Fibroblast of skin of scalp (primary cell): Measurements from ENCODE around the gene CHD2.
A peak's percentile ranks its signal among the peaks of the same experiment; 100 is the strongest.

ENCODE experiments used
- DNase-seq: peaks from one replicate; pipeline ENCODE4 v3.0.0-alpha.2; 2013

Gene CHD2

DNA sequence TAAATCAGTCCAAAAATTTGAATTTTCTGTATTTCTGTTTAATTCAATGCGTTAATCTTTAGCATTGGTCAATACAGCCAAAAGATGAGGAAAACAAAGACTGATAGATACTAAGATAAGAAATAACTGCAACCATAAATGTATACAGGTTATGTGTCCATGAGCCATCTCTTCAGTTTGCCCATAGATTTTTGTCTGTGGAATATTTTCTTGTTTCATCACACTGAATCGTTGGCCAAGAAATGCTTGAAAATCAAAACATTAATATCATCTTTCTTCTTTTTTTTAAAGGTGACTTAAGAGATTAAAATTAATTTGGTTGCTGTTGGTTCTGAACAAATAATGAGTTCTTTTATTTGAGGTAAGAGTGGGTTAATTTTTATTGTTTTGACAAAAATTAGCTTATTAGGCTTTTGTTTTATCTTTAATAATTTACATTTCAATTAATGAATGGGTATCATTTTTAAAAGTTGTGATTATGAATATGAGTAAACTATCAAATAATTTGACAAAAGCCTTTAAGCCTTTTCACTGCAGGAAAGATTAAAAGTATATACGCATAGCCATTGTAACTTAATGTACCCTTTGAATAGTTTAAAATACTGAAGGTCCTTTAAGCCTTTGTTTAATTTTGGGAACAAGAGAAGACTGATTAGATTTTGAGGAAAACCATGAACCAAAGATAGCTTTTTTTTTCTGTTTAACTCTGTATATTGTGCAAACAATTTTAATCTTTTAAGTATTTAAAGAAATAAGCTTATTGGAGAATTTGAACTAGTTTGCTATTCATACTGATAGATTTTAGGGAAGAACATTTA, 14.7 kb upstream of the CHD2 start:
- peak; percentile 22 for DNase-seq

DNA sequence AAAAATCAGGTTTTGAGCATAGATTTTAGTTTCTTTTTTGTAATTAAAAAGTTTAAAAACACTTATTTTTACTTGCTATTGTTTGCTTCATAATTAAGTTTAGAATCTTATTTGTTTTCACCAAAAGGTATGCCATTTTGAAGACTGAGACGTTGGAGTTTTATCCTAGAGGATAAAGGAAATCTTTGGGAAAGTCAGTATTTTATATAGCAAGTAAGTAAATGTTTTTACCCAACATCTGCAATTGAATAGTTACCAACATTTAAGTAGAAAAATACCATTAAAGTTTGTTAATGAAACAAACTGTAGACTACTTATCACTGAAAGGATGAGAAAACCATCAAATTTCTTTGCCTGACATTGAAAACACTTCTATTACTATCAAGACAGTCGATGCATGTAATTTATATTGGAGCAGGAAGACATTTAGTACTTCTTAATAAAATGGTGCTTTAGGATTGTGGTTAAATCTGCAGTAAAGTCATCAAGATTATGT, 14.0 kb upstream of the CHD2 start:
- no peak for DNase-seq

DNA sequence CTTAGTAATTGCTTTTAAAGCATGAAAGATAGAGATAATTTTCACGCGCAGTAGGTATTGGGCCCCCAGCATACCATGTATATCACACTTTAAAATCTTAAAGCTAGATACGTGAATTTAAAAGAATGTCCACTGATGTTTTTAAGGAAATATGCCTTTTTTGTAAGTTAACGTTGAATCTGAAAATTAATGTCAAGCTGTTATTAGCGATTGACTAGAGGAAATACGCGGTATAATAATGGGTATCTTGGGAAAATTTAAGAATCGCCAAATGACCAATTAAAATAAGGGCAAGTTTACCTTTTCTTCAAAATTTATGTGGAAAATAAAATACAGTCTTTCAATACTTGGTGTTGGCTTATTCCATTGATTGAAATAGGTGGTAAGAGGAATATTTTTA, 13.3 kb upstream of the CHD2 start:
- DNase-seq = no peak

DNA sequence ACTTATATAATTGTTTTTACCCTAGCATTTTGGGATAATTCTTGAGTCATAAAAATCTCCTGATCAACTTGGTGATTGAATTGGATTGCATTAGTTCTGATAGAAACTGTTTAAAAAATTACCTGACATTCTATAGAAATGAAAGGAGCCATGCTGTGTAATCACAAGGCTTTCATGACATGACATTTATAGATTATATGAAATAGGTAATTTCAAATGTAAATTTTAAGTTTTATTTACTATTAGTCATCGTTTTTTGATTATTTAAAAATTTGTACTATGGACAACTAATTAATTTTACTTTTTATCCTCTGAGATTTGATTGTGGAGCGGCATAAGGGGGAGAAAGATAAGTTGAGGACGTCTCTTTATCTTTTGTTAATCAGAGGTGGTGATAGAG, 12.3 kb upstream of the CHD2 start:
- no peak for DNase-seq

DNA sequence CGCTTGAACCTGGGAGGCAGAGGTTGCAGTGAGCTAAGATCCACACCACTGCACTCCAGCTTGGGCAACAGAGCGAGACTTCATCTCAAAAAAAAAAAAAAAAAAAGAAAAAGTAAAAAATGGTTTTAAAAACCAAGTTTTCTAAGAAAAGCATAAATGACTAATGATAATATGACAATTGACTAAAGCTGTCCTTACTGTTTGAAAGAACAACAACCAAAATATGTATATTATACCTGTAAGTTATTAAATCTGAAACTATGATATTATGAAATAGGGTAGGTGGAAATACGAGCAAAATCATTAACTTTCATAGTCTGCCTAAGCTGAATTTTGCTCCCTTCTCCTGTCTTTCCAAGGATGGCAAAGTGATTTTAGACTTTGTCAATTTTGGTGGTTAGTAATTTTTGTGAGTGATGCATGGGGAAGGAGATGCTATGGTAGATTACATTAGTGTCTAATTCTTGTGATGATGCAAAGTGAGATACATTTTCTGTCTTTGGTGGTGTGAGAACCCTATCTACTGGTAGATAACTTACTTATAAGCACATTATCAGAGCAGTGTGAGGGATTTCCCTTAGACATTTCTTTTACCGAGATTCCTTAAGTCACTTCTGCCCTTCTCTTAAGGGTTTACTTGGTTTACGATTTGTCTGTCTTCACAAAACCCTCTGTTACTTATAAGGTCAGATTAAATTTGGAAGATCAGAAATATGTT, 10.6 kb upstream of the CHD2 start:
- no peak for DNase-seq

DNA sequence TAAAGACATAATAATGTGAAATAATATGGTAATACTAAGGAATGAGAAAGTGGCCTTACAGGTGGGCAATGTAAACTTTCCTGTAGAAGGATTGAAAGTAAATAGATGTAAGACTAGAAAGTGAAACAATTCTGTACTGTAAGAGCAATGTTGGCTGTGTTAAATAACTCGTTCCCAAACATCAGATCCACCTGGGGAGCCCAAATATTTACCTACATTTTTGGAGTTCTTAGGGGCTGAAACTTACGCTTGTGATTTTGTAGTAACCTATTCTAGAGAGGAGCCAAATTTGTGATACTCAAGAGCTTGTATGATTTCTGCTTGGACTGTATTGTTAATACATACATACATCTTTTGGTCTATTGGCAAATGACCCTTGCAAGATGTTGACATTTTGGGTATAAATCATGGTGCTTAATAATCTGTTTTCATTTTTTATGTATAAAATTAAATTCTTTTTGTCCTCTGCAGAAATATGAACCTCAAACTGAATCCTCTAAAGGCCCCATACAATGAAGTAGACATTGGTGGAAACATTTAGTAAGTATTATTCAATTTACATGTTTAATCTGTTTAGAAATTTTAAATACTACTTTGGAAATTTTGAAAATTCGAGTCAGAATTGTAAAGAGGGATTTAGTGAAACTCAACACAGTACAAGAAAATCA, 8.5 kb upstream of the CHD2 start:
- no peak for DNase-seq

DNA sequence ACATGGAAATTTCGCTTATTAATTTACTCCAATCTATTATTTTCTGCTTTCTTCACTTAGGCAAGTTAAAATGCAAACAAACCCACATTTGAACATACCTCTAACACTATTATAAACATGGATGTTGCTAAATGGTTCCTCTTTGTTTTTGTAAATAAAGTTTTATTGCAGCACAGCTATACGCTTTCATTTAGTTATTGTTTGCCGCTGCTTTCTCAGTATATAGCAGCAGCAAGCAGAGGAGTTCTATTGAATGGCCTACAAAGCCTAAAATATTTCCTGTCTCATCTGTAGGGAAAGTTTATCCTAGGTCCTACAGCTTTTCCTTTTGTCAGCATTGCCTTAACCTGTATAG, 7.9 kb upstream of the CHD2 start:
- no peak for DNase-seq

DNA sequence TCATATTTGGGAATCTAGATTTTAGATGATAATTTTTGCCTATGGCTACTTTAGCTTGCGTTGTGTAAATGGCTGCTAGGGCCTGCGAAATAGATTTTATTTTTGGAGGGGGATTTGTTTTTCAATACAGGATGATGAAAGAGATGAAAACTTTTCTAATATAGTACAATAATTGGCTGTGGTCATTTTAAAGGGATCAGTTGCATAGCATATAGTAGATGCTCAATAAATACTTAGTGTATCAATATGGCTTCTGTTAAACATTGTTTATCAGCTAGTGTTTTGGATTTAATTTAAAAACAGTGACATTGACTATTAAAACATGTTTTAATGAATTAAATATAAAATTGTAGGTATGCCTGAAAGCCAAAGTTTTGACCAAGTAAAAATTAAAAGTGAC, 6.9 kb upstream of the CHD2 start:
- DNase-seq = no peak

DNA sequence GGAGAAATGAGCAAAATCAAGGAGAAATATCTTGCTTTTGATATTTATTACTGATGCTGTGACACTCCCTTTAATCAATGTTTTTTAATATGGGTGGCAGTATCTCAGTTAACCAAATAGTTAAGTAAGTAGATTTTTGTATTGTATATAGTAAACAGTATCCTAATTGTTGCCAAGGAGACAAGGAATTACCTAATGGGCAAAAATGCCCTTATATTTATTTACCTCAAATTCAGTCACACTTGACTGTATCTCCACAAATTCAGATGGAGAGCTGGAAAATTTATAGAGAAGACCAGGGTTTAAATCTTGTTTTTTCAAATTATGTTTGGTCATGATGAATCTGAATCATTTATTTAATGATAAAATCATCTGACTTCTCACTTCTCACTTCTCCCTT, 3.6 kb upstream of the CHD2 start:
- no peak for DNase-seq

DNA sequence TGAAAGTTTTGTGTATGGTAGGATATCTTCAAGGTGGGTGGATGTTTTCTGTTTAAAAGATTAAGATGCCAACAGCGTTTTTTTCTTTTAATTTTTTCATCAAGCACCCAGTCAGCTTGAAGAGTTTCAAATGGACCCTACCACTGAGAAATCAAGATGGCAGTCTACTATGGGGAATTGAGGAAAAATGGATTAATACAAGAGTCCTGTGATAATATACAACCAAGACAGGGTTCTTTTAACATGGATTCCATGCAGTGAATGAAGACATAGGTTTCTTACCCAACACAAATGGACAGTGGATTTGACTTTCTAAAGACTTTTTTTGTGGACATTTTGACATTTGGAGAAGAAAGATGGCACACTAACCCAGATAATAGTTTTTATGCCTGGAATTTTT, 2.5 kb upstream of the CHD2 start:
- no peak for DNase-seq

DNA sequence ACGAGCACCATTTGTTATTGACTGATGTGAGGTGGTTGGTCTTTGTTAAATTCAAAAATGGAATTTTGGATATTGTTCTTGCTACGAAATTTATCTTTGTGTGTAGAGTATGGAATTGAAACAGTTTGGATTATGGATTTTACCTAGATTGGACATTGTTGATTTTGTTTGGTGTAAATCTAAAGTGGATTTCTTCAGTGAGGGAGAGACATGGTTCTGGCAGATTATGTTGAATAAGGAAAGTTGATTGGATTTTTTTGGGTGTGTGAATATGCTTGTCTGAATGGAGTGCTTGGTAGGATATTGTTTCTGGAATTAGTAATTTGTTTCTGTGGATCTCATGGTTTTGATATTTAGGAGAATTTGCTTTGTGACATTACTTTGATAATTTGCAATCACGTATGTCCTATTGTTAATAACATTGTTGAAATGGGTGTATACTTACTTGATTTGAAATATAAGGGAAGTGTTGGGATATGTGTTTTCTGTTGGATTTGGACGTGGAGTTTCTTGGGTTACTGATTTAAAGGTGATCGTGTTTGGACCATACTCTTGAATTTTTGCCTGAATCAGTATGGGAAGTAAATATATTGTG, 1.0 kb upstream of the CHD2 start:
- no peak for DNase-seq

DNA sequence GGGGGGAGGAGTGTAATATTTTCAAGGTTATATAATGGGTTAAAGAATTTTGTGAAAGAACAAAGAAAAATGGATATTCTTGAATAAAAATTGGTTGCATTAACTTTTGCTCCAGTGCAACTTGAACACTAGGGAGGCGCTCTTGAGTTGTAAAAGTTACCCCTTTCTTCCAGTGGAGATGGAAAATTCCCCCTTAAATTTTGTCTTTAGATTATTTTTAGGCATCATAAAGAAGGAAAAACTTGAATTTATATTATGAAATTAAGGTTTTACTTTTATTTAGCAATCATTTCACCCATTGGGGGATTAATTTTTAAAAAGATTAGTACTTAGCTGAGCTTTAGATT, 550 bp upstream of the CHD2 start:
- no peak for DNase-seq

DNA sequence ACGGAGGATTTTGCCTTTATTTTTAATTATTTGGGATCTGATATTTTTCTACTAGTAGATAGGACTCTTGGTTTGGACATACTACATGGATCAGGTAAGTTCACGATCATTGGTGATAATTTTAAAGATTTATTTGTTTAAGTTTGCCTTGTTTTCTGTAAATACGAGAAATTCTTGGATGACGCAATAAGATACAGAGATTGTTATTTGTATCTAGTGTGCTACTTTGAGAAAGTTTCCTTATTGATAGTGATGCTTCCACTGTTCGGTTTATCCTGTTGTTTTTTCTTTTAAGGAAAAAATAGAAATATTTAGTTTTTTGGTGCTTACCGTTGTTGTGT, 577 bp downstream of the CHD2 start:
- DNase-seq = no peak

DNA sequence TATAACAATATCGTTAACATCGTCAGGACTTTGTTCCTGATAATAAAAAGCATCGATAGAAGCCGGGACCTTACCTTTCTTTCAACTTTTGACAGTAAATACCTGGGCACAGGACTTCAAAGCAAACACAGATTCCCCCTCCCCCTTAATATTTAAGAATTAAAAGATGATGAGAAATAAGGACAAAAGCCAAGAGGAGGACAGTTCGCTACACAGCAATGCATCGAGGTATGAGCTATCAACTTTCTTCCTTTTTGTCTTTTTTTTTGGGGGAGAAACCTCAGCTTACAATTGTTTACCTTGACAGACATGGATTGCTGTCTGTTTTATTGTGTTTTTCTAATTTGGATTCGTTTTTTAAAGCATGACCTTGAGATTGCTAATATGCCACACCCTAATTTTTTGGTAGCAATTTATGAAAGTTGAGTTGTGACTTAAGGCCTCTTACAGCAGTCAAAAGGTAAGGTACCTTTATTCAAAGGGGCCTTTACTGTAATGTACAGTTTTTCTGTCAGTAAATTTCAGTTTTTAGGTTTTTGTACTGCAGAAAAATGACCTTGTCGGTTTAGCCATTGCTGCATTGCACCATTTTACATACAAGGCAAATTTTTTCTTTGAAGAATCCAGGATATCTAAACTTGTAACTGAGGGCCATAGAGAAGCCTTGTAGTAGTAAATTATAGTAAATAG, 1.1 kb downstream of the CHD2 start:
- no peak for DNase-seq

DNA sequence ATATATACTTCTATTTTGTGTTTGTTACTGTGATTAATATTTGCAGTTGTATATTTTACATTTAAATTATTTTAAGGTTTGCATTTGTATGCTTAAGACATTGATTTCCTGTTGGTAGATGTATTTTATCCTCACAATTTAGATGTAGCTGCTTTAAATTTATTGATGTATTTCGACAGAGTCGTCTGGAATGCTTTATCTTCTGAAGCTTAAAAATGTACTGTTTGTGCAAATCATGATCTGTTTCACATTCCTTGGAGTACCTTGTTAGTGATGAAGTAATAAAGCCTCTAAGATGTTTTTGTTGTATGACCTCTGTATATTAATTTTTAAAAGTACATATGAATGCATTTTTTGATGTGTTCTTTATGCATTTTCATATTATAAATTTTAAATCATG, 1.9 kb downstream of the CHD2 start:
- DNase-seq = no peak

DNA sequence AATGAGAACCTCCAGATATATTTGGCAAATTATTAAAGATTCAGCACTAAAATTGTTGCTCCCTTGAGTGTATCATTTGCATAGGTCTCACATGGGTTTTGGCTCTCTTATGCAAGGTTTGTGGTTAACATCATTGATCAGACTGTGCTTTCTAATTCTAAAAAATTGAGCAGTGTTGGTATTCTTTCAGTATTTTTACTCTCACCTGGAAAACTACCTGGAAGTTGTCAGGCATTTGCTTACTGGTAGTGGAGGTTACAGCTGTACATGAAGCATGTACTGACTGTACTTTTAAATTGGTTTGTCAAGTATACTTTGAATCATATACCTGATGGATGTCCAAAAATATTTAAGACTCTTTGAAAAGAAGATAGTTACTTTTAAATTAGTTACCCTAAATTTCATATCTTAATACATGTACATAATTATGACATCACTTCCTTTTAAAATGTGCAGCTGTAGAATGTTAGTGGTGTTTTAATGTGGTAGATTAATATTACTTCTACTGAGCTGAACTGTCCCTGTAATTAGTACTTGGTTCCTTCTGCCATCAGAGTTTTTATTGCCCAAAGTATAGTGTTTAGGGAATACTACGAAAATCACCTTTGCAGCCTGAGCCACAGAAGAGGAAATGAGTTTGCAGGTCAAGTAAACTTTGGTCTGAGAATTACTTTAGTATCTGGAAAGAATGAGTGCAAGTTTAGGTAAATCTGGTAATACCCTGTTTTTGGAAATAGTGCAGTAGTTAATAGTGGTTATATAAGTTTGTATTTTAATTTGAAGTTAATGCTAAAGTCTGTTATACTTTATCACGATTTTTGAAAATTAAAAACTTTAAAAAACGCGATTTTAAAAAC, 2.8 kb downstream of the CHD2 start:
- no peak for DNase-seq

DNA sequence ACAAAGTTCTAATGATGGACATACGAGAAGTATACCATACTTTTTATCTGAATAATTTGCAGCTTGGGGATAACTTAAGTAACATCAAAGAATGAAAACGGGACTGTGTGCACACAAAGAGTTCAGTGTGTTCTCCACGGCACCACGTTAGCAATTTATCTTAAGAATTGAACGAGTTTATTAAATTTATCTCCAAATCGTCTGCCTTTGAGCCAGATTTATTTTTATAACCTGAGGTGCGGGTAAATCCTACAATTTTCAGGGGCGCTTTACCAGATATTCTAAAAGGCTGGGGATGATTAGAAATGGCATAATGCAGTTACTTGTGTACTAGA, 3.5 kb downstream of the CHD2 start:
- no peak for DNase-seq

DNA sequence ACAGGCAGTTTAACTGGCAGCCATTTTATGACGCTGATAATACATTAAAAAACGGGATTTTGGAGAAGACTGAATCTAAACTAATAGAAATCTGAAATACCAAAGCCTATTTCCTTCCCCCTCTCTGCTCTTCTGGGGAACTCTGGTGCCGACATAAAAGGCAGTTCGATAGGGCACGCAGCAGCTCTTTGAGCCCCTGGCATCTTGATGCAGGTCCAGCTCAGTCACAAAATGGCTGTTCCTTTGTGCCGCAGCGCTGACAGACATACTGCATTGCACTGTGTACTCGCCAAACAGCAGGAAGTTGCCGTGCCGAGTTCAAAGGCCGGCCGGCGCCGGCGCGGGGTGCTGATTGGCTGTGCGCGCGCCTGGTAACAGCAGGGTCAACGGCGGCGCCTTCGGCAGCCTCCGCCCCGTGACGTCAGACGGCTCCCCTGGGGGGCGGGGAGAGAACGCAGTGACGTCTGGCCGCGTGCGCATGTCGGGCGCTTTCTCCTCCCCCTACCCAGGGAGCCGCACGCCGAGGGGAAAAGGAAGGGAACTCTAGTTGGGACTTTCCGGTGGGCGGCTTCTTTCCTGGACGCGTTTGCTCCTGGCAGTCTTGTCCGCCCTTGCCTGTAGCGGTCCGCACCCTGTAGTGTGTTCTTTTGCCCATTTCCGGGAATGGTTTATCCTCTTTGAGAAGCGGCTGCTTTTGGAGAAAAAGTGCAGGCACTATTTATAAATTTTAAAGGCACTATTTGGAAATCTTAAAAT, 4.0 kb downstream of the CHD2 start:
- DNase-seq = peak; percentile 99

DNA sequence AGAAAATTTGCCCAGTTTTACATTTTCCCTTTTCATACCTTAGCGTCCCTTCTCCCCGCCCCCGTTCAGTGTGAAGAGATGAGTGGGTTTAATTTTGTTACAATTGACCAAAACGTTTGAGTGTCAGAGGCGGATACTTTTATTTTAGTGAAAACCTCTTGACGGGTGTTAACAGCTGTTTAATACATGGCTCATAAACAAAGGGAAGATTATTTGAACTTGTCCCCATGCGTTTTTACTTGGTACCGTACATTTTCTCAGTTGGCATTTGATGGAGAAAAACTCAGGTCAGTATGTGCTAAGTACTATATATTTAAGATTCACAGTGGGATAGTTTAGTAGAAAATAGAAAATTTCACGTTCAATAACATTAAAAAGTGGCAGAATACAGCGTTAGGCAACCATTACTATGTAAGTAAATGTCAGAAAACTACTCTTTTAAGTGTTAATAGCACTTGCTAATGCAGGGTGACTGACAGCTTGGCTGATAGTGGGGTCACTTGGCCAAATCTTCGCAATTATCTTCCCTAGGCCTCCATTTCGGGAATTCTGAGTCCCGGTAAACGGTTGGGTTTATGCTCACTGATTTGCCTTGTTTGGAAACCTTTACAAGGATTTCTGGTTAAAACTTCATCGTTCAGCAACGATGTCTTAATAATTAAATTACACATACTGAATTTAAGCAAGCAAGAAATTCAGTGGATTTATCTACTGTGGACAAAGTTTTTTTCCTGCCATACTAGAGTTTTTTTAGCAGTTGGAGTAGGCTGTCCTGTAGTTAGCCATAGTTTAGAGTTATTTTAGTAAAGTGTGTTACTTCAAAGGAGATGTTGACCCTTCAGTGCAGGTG, 4.8 kb downstream of the CHD2 start:
- no peak for DNase-seq

DNA sequence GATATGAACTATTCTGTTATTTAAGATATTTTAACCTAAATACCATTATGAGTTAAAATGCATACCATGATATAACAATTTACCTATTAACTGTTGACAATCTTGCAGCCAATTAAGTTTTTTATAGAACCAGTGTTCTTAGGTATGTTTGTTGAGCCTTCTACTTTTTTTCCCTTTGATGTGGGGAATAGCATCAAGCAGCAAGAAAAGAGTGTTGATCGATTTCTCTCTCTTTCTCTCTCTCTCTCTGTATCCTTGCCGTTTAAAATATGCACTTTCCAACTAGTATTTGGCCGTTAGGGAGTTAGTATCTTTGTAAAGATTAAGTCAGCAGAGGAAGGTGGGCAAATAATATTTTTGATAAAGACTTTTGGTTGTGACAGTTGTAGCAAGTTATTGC, 5.9 kb downstream of the CHD2 start:
- no peak for DNase-seq
